GM18909 (cell line): Measurements from ENCODE around the gene NPC1L1.
"Not testable (repeated sequence)": the region's sequence is repeated elsewhere in the genome, so short reads cannot be mapped to it uniquely, and the experiment has no call there.

Experiments used
- ATAC-seq: cut with Tn5 transposase; IDR thresholded peaks from one replicate; pipeline ENCODE4 v1.9.1; 2021; ENCODE audit warnings: mild to moderate bottlenecking; ENCODE audit not compliant: unreplicated experiment, poor library complexity

NPC1L1 gene

DNA sequence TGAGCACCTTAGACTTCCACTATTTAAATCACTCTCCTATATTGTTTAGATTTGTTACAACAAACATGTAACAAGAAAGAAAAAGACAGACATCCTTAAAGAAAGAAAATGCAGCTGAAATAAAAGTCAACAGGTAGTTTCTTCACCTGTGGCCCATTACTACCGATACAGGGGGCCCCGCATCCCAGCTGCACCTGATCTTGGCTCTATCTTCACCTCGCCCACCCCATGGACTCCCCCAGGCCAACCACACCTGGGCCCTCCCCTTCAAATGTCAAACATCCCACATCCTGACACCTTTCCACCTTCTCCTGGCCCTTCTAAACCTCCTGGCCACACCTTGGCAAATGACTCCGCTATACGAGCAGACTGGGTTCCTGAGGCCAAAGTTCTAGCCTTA, 25.6 kb upstream of the NPC1L1 start:
- ATAC-seq: no peak

GRCh38 chr7:44565795-44566559, 24.8 kb upstream of the NPC1L1 start:
- peak; percentile 31 for ATAC-seq

DNA sequence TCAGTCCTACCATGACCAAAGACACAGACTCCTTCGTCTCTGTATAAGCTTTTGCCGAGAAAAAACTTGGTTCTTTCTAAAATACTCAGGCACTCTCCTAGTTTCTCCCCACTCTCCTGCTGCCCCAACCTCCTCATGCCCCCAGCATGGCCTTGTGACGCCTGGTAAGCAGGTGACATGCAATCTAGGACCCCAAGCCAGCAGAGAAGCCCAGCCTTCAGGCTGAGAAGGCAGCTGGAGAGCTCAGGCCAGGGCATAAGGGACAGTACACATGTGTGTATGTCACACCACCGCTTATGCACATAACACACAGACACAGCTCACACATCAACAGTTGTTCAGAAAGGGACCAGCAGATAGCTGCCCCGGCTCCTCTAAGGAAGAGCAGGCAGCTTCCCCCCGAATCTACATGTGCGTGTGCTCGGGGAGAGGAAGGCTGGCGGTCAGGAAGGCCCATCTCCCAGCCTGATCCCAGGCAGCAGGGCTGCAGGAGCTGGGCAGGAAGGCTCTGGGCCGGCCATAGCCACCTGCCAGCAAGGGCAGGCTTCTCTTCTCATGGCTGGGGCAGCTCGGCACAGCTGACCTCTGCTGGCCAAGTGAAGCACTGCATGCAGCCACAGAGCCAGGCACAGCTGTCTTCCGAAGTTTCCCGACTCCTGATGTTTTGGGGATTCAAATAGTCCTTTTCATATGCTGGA, 24.1 kb upstream of the NPC1L1 start:
- ATAC-seq: peak; percentile 87

DNA sequence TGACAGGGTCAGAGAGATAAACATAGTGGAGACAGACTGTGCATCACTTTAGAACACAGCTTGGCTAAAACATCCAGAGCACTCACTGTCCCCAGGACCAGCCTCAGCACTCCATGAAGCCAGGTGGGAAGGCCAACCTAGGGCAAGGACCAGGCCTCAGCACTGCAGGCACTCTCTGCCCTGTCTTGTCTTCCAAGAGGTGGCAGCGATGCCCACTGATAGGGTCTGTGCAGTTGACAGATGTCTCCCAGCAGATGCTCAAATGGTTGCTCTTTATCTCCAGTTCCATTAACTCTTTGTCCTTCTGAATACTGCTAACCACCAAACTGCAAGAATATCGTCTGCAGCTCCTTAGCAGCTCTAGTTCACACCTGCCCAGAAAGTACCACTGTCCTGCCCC, 23.5 kb upstream of the NPC1L1 start:
- no peak for ATAC-seq

- no peak for ATAC-seq
Measured at GRCh38 chr7:44563171-44563679, 22.1 kb upstream of the NPC1L1 start.

- not testable (repeated sequence) for ATAC-seq
Measured at GRCh38 chr7:44562622-44562962, 21.5 kb upstream of the NPC1L1 start.

GRCh38 chr7:44561962-44562621, 21.0 kb upstream of the NPC1L1 start:
- no peak for ATAC-seq

GRCh38 chr7:44561481-44561880, 20.4 kb upstream of the NPC1L1 start:
- ATAC-seq: no peak

DNA sequence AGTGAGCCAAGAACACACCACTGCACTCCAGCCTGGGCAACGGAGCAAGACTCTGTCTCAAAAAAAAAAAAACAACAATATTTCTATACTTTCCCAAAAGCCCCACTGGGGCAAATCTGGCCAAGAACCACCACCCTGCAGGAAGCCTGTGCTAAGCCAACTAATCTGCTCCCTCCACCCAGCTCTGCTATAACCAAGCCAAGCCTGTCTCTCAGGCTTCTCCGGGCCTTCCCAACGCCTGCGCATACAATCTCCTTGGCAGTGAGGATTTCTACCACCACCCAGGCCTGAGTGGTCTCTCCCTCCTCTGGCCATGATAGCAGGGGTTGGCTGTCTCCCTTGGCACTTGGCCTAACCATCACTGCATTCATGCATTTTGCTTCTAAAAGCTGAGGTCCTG, 18.4 kb upstream of the NPC1L1 start:
- ATAC-seq: no peak

- no peak for ATAC-seq
Measured at GRCh38 chr7:44557485-44557884, 16.4 kb upstream of the NPC1L1 start.

GRCh38 chr7:44555350-44555749, 14.2 kb upstream of the NPC1L1 start:
- ATAC-seq: no peak

DNA sequence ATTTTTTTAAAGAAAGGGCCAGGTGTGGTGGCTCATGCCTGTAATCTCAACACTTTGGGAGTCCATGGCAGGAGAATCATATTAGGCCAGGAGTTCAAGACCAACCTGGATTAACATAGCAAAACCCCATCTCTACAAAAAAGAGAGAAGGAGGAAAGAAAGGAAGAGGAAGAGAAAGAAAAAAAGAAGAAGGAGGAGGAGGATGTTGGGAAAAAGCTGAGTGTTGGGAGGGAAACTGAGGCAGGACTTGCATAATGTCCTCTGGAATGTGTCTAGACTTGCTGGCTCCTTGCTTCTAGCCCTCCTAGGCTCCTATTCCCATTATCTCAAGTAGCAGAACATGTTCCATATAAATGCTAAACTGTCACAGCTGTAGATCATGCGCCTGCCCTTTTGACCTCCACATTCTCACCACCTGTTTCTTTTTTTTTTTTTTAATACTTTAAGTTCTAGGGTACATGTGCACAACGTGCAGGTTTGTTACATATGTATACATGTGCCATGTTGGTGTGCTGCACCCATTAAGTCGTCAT, 11.4 kb upstream of the NPC1L1 start:
- ATAC-seq: not testable (repeated sequence)

GRCh38 chr7:44549457-44549856, 8.3 kb upstream of the NPC1L1 start:
- no peak for ATAC-seq

DNA sequence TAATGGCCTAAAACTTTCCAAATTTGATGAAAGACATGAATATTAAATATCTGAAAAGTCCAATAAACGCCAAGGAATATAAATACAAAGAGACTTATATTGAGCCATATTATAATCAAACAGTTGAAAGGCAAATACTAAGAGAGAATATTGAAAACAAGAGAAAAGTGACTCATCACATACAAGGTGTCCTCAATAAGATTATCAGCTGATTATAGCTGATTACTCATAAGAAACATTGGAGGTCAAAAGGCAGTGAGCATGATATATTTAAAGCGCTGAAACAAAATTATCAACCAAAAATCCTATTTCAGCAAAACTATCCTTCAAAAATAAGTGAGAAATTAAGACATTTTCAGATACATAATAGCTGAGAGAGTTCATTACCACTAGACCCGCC, 7.8 kb upstream of the NPC1L1 start:
- ATAC-seq: no peak

DNA sequence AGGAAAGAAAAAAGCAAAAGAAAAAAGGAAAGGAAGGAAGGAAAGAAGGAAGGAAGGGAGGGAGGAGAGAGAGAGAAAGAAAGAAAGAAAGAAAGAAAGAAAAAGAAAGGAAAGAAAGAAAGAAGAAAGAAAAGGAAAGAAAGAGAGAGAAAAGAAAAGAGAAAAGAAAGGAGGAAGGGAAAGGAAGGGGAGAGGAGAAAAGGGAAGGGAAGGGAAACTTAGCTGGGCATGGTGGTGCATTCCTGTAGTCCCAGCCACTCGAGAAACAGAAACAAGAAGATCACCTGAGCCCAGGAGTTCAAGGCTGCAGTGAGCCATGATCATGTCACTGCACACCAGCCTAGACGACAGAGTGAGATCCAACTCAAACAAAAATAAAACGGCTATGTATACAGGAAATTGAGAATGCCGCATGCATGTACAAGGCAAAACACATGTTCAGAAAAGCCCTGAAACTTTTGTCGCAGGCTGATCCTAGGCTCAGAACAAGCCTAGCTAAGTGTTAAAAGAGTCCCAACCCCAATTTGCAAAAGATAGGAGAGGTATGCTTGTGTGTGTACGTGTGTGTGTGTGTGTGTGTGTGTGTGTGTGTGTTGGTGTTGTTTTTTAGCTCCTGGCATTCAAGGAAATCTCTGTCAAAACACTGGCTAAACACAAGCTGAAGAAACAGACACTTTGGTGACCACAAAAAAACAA, 6.6 kb upstream of the NPC1L1 start:
- no peak for ATAC-seq

DNA sequence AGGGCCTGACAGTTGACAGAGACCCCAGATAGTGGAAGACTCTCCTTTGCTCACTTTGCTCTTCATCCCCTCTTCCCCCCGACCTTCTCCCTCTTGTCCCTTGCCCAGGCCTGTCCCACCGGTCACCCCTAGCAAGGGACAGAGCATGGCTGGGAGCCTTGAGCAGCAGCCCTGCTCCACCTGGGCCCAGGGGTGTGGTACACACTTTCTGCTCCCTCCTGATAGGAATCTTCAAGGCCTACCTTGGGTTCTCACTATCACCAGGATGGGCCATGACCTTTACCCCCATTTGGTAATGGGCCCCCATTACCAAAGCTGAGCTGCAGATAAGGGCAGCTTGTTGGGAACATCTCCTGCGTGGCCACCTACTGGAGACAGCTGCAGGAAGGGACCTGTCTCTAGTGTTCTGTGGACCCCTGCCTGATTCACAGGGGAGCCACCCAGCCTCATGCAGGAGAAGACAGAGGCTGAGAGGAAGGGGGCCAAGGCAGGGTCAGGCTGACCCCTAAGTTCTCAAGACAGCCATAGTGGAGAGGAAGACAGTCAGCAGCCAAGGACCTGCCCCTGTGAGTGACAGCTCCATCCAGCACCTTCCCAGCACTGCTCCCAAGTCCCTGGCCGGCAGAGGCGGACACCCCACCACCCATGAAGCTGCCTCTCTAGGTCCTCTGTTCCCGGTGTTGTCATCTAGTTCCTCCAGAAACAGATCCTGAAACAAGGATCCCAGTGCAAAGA, 913 bp upstream of the NPC1L1 start:
- ATAC-seq: no peak

DNA sequence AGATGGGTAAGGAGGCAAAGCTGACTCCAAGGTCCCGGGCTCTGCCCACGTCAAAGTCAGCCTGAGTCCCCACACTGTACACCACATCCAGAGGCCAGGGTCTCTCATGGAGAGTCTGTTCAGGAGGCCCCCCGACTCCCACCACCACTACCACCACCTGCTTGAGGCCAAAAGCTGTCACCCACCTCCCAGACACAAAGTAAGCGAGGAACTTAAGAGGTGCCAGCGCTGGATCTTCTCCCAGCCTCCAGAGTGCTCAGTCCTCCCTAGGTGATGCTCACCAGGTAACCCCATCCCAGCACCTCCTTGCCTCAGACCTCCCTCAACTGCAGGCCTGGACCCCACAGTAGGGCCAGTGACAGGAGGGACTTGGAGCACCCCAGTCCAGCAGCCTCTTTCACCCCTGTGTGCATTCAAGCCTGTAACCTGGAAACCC, 520 bp downstream of the NPC1L1 start:
- ATAC-seq: no peak

GRCh38 chr7:44539669-44540506, 1.2 kb downstream of the NPC1L1 start:
- no peak for ATAC-seq
